ENCODE results near the gene SERPING1.

The SERPING1 gene

GRCh38 chr11:57597916-57598830, 688 bp downstream of the SERPING1 start:
- no peak for DNase-seq (ENCODE audit: low read depth)

GRCh38 chr11:57598831-57599155, 1.3 kb downstream of the SERPING1 start:
- DNase-seq (ENCODE audit: low read depth), result no peak

- no peak for DNase-seq (ENCODE audit: low read depth)
Observed at GRCh38 chr11:57599381-57599780, 1.9 kb downstream of the SERPING1 start.

- no peak for DNase-seq (ENCODE audit: low read depth)
Observed at GRCh38 chr11:57601297-57601696, 3.8 kb downstream of the SERPING1 start.

GRCh38 chr11:57604296-57605027, 7.0 kb downstream of the SERPING1 start:
- no peak for DNase-seq (ENCODE audit: low read depth)

- no peak for DNase-seq (ENCODE audit: low read depth)
Observed at GRCh38 chr11:57605028-57605420, 7.5 kb downstream of the SERPING1 start.

- no peak for DNase-seq (ENCODE audit: low read depth)
Observed at GRCh38 chr11:57610170-57610569, 12.7 kb downstream of the SERPING1 start.

GRCh38 chr11:57614234-57614772, 16.8 kb downstream of the SERPING1 start:
- no peak for DNase-seq (ENCODE audit: low read depth)

GRCh38 chr11:57615308-57615707, 17.8 kb downstream of the SERPING1 start:
- DNase-seq (ENCODE audit: low read depth), result no peak

GRCh38 chr11:57616595-57616994, 19.1 kb downstream of the SERPING1 start:
- no peak for DNase-seq (ENCODE audit: low read depth)

- DNase-seq (ENCODE audit: low read depth), result no peak
Observed at GRCh38 chr11:57618438-57618837, 21.0 kb downstream of the SERPING1 start.

GRCh38 chr11:57619331-57619730, 21.8 kb downstream of the SERPING1 start:
- DNase-seq (ENCODE audit: low read depth), result no peak

- no peak for DNase-seq (ENCODE audit: low read depth)
Observed at GRCh38 chr11:57620467-57620866, 23.0 kb downstream of the SERPING1 start.

- no peak for DNase-seq (ENCODE audit: low read depth)
Observed at GRCh38 chr11:57622263-57622662, 24.8 kb downstream of the SERPING1 start.

- no peak for DNase-seq (ENCODE audit: low read depth)
Observed at GRCh38 chr11:57624864-57625263, 27.4 kb downstream of the SERPING1 start.

GRCh38 chr11:57626895-57627294, 29.4 kb downstream of the SERPING1 start:
- no peak for DNase-seq (ENCODE audit: low read depth)

GRCh38 chr11:57630171-57630570, 32.7 kb downstream of the SERPING1 start:
- no peak for DNase-seq (ENCODE audit: low read depth)

GRCh38 chr11:57632116-57632515, 34.6 kb downstream of the SERPING1 start:
- no peak for DNase-seq (ENCODE audit: low read depth)

GRCh38 chr11:57633394-57634070, 36.0 kb downstream of the SERPING1 start:
- no peak for DNase-seq (ENCODE audit: low read depth)

GRCh38 chr11:57634311-57634710, 36.8 kb downstream of the SERPING1 start:
- no peak for DNase-seq (ENCODE audit: low read depth)

GRCh38 chr11:57635246-57635645, 37.8 kb downstream of the SERPING1 start:
- no peak for DNase-seq (ENCODE audit: low read depth)

GRCh38 chr11:57637626-57638004, 40.1 kb downstream of the SERPING1 start:
- DNase-seq (ENCODE audit: low read depth), result no peak
